Myocyte (in vitro differentiated cells): ENCODE data around the gene CEBPG. TPM values are rescaled to one million over a fixed set of nuclear protein-coding genes. Genes with fewer than 3 reads are reported as not detected.

Source experiments
- DNase-seq: peaks from one replicate; pipeline ENCODE4 v3.0.0-alpha.2; 2012; ENCODE audit warnings: low read depth
- total RNA-seq: library from RNA; depleted of rRNA; stranded (reverse); fragments of >200 nt; gene quantifications from 2 replicates; pipeline ENCODE4 v1.2.3, GENCODE V29; 2014

CEBPG gene
- total RNA-seq, 1 donor from 2014 or later, result 21.7 TPM

GRCh38 chr19:33405553-33406461, 32.3 kb downstream of the CEBPG start:
- DNase-seq, result no peak

- peak; percentile 57 for DNase-seq
Observed at GRCh38 chr19:33406521-33407139, 33.1 kb downstream of the CEBPG start.

GRCh38 chr19:33407140-33407551, 33.6 kb downstream of the CEBPG start:
- DNase-seq, result no peak

GRCh38 chr19:33407716-33408115, 34.2 kb downstream of the CEBPG start:
- DNase-seq, result no peak

- DNase-seq, result no peak
Observed at GRCh38 chr19:33408116-33408515, 34.6 kb downstream of the CEBPG start.

GRCh38 chr19:33408538-33409434, 35.3 kb downstream of the CEBPG start:
- no peak for DNase-seq

- no peak for DNase-seq
Observed at GRCh38 chr19:33409906-33410685, 36.6 kb downstream of the CEBPG start.

GRCh38 chr19:33410915-33411401, 37.4 kb downstream of the CEBPG start:
- DNase-seq, result no peak

GRCh38 chr19:33411621-33412180, 38.2 kb downstream of the CEBPG start:
- DNase-seq, result no peak

- no peak for DNase-seq
Observed at GRCh38 chr19:33412601-33413425, 39.3 kb downstream of the CEBPG start.

GRCh38 chr19:33413426-33413725, 39.9 kb downstream of the CEBPG start:
- DNase-seq, result no peak

GRCh38 chr19:33413868-33414666, 40.6 kb downstream of the CEBPG start:
- DNase-seq, result no peak

- no peak for DNase-seq
Observed at GRCh38 chr19:33414667-33415605, 41.4 kb downstream of the CEBPG start.

GRCh38 chr19:33416307-33417215, 43.1 kb downstream of the CEBPG start:
- DNase-seq, result peak; percentile 59

- DNase-seq, result no peak
Observed at GRCh38 chr19:33417751-33418150, 44.2 kb downstream of the CEBPG start.

- no peak for DNase-seq
Observed at GRCh38 chr19:33418461-33418860, 45.0 kb downstream of the CEBPG start.
